DLD1 (cell line): Measurements from ENCODE around the gene SPTSSA.

Experiments used
- in situ Hi-C: cut with HindIII; loops from 2 replicates; pipeline ENCODE4 v1.10.0; 2017; ENCODE audit warnings: low sequenced_read_pairs

Gene SPTSSA

DNA sequence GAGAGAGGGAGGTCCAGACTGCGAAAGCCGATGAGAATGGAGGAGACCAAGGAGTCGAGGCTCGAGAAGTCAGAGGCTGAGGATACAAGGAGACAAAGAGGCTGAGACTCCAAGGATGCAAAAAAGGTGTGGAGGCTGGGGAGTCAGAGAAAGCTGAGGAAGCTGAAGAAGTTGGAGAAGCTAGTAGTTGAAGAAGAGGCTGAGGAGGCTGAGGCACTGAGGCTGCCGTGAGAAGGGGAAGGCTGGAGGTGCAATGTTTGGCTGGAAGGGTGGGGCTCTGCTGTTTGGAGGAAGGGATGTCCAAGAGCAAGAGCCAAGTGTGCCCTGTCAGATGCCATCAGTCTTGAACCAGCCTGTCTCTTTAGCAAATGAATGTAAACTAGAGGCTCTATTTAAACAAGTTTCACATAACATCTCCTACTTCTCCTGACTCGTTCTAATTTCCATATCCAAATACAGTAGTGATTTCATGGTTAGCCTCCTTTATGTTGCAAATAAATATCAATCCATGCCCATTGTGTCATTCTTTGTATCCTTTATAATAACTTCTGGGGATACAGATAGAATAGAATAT lies 10.8 kb upstream of the SPTSSA start:
- in situ Hi-C loops = no loop called here

DNA sequence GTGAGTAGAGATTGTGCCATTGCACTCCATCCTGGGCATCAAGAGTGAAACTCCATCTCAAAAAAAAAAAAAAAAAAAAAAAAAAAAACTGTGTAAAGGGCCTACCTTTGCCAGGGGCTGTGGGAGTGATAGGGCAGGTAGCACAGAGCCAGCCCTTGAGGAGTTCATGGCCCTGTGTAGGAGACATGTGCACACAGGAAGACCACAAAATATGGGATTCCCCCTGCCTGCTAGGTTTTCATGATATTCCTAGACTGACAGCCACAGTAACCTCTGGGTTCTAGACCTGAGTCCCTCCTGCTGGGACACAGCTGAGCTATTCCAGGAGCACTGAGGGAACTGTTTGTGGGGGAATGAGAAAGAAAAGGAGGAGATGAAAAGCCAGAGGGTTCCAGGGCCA lies 8.3 kb upstream of the SPTSSA start:
- in situ Hi-C loops = no loop called here

DNA sequence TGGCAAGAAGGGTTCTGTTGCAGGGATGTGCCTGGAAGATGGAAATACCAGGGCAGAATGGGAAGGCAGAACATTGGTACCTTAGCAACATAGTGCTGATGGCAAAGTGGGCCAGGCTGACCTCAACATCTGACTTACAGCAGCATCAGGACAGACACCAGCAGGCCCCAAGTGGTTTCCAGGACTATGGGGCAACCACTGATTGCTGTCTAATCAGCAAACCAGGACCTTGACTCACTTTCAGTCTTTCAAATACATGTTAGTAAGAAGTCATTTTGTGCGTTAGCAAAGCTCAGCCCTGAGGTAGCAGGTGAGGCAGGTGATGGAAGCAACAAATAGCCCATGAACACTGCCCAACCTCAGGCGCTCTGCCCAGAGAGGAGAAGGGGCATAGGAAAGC lies 4.7 kb upstream of the SPTSSA start:
- in situ Hi-C loops = no loop called here

DNA sequence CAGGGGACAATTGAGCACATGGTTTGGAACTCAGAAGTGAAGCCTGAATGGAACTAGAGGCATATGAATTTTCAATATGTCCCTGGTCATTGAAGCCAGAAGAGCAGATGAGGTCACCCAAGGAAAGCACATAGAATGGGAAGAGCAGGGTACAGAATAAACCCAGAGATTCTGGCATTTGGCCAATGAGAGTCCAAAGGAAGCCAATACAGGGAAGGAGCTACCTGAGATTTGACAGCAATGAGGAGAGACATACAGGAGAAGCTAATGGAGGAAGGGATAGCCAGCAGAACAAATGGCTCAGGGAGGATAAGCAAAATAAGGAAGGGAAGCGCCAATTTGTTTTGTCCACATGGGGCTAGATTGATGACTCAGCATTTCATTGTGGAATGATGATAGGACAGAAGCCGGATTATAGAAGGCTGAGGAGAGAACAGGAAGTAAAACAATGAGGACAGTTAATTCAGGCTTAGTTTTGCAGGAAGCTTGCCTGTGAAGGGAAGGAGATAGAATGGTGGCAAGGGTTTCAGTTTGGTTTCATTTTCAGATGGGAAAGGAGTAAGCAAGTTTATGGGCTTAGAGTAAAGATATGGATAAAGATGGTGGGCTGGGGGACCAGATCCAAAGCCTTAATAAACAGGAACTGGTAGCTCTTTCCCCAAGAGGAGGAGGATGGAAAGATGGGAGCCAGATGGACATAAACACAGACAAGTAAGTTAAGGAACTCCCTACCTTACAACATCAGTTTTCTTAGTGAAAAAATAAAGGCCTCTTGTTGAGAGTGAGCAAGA lies 3.2 kb upstream of the SPTSSA start:
- in situ Hi-C loops = no loop called here

DNA sequence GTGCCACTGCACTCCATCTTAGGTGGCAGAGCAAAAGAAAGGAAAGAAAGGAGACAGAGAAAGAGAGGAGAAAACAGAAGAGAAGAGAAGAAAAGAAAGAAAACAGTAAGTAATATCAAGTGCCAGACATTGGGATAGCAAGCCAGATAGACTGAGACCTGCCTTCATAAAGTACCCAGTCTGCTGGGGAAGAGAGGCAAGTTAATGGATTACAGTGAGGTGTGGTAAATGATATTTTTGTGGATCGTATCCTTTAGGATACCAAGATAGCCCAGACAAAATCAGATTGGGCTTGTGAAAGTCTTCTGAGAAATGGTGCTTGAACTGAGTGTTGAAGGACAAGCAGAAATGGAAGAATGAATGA lies 1.5 kb upstream of the SPTSSA start:
- in situ Hi-C loops = no loop called here

DNA sequence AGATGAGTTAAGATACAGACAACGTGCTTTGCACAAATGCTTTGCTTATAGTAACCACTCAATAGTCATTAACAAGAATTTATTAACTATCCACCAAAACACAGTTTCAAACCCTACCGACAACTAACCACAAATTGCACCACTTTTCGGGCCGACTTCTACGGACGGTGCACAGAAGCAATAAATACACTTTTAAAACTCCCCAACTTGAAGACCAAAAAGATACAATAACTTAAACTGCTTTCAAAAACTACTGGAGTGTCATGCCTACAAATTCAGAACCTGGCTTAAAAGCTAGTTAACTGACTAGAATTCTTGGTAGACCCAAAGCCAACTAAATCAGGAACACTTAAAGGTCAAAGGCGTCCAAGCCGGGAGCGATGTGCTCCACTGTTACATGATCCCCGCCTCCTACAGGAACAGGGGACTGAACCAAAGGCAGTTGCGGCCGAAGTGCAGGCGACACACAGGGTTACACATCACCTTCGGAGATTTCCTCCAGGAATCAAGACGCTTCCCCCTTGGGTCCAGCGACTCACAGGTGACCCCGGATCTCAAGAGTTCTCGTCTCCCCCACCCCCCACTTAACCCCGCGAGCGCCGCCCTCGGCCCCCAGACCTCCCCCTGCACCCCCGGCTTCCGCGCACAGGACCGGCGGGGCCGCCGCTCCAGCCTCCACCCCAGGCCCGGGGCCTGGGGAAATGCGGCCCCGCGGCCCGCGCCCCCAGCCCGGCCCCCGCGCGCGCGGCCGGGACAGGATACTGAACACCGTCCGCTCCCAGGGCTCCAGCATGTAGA lies 507 bp downstream of the SPTSSA start:
- in situ Hi-C loops = no loop called here

DNA sequence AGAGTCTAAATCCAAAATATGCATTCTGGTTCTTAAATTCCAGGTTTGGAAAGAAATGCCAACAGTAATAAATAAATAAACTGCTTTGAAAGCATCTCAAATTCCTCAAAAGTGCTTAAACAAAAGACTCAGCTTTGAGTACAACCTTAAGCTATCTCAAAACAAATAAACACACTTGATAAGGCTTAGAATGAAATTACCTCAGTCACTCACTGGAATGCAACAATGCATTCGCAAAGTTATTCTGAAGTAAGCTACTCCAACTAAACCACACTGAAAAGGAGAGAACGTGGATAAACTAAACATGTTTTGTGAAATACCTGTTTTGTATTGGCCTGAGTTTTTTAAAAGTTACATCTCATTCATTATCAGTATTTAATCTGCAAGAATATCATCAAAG lies 1.2 kb downstream of the SPTSSA start:
- in situ Hi-C loops = no loop called here

DNA sequence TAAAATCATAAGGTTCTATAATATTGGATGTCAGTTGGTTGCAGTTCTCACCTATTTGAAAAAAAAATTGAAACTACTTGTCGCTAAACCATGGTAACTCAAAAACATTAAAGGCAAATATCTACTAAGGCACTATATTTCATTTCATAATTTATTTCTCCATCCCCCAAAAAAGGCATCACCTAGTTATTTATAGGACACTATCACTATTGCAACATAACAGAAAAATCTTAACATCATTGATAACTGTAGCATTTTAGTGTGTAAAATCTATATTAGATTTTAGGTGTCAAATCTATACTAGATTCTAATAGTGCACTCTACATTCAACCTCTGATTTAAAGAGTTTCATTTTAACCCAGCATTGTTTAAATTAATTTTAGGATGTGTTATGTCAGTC lies 1.7 kb downstream of the SPTSSA start:
- in situ Hi-C loops = no loop called here

DNA sequence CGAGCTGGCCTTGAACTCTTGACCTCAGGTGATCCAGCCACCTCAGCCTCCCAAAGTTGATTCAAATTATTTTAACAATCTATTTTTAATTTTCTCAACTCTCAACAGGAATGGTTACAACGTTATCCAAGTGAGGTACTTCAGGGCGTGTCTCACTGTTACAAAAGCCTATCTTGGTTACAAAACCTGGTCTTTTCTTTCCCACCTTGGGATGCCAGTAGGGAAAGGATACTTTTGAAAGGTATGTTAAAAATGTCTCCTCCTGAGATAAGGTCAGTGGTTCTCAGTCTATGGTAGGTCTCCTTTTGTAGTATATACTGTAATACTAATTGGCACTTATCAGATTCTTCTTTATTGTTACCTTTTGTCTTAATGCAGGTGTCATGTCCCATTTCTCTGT lies 4.9 kb downstream of the SPTSSA start:
- in situ Hi-C loops = no loop called here

DNA sequence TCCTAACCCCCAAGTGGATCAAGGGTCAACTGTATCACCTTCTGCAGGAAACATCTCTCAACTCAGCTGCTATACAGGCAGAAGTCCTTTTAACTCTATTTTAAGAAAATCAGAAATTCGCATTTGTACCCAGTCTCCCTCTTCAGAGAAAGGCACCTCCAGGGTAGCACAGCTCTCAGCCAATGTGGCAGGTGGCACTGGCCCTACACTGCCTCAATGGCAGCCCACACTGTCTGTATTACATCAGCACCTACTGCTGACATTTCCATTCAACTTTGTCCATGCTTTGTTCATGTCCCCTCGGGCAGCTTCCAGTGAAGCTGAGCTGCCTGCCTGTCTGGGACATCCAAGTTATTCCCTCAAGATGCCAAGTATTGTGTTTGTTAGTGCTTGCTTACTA lies 8.8 kb downstream of the SPTSSA start:
- in situ Hi-C loops = no loop called here

DNA sequence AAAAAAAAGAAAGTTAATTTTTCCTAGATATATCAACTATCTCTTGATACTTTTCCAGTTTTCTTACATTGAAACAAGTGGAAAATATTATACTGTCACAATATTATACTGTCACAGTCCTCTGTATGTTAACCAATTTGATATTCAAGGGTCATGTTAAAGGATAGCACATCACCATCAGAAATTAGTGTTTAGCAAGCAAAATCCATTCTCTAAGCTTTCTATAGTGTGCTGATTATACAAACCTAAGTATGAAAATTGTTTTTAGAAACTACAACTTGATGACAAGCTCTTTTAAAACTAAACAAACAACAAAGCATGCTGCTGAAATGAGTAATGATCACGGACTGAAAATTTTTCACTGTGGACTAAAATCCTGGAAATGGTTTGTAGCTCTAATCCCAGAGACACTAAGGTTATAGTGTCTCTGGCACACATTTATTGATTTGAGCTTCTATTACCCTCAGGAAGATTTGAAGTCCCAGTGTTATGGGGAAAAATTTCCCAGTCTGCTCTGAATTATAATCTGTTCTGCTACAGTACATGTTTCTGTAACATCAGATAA lies 9.7 kb downstream of the SPTSSA start:
- in situ Hi-C loops = no loop called here

DNA sequence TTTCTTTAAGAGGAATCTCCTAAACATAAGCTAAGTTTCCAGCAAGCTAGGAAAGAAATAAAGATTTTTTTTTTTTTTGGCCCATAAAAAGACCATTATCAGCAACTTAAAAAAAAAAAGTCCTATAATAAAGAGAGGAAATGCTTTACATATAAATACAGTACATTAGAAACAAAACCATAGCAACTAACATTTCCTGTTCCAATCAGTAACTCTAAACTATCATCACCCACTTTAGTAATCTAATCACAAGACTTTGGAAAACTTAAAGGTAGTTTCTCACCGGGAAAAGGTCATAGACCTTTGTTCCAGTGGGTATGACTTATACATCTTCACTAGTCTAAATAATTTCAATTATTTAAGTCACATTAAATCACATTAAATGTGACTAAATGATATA lies 11.1 kb downstream of the SPTSSA start:
- in situ Hi-C loops = no loop called here

DNA sequence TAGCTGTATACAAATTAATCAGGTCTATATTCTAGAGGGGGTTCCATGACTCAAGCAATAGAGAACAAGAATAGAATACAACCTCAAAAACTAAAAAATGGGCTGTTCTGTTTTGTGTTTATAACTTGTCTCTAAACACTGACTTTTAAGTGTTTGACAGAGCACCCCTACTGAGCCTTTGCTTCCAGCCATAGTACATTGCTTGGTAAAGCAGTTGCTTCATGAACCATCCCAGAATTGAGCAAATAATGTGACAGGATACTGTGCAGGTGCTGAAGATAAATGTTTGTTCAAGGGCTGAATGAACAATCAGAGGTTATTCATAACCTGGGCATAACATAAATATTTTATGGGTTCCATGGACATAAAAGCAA lies 11.5 kb downstream of the SPTSSA start:
- in situ Hi-C loops = no loop called here

DNA sequence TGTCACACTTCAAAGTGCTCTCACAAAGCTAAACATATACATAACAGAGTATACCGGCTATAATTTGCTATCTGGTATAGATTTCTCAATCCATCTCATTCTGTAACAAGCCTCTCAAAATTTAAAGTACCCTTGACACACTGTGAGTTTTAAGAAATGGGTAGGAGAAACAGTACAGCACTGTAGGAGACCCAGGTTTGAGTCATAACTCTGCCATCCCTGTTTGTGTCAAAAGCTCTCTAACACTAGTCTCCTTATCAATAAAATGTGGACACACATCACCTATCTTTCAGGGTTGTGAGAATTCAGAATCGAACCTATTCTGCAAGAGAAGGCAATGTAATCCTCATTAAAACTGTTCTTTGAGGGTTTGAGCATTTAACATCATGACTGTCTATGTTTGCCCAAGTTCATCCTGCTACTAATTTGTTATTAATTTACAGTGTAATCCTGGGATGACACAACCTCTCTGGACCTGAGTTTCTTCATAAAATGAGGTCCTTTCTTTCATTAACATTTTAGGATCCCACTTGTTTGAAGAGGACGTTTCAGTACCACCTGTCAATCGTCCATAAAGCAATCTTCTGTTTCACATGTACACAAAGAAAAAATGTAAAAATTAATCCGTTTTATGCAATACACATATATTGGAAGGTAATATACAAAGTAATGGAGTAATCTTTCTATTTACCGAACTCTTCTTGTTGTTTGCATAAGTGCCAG lies 12.1 kb downstream of the SPTSSA start:
- in situ Hi-C loops = no loop called here

DNA sequence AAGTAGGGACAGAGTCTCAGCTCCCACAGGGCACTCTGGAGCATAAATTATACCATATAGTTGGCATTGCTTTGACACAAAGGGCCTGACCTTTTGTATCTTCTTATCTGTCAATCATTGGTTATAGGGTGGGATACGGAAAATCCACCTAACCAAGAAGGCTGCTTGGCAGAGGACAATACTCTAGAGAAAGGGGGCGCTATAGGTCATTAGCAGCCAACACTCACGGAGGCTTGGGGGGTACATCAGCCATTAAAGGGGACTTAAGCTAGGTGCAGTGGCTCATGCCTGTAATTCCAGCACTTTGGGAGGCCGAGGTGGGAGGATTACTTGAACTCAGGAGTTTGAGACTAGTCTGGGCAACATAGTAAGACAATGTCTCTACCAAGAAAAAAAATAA lies 22.9 kb downstream of the SPTSSA start:
- in situ Hi-C loops = no loop called here

DNA sequence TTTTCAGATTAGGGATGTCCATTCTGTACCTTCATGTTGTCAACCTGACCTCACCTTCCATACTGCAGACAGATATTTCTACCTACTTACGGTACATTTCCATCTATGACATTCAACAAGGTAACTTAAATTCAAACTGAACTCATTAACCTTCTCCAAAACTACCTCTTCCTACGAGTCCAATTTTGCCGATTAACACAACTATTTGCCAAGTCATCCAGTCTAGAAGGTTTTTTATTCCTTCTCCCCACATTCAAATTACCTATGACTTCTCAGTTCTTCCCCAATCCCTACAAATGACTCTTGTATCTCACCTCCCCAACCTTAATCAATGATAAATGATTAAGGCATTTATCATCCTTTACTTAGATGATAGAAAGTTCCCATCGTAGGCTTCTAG lies 23.6 kb downstream of the SPTSSA start:
- in situ Hi-C loops = no loop called here

DNA sequence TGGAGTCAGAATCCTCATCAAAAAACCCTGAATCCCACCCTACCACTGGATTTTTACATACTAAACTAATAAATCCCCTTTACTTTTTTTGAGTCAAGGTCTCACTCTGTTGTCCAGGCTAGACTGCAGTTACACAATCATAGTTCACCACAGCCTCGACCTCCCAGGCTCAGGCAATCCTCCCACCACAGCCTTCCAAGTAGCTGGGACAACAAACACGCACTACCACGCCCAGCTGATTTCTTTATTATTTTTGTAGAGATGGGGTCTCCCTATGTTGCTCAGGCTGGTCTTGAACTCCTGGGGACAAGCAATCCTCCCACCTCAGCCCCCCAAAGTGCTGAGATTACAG lies 24.3 kb downstream of the SPTSSA start:
- in situ Hi-C loops = no loop called here

DNA sequence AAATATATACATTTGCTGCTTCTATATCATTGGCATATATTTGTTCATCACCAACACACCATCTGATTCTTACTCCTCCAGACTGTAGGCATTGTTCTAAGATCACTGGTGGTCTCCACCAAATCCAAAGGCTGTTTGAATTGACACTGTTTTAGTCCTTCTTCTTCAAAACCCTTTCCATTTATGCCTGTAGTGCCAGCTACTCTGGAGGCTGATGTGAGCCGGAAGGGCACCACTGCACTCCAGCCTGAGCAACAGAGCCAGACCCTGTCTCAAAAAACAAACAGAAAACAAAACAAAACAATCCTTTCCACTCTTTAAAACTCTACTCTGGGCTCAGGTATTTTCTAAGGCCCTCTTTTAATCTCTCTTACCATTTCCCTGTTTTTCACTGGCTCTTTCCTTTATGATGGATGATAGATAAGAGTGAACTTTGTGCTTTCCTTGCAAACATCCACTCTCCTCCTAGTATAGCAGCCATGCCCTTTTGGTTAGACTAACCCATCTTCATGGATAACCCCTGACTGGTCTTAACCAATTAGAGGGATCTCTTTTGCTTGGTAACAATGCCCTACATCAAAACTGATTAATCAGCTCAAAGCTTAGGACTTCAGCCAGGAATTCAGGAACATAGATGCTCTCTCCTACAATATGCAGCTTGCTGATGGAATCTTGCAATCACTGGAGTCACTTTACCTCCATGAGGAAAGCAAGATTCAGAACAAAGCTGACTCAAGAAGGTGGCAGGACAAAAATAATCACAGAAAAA lies 24.9 kb downstream of the SPTSSA start:
- in situ Hi-C loops = no loop called here

DNA sequence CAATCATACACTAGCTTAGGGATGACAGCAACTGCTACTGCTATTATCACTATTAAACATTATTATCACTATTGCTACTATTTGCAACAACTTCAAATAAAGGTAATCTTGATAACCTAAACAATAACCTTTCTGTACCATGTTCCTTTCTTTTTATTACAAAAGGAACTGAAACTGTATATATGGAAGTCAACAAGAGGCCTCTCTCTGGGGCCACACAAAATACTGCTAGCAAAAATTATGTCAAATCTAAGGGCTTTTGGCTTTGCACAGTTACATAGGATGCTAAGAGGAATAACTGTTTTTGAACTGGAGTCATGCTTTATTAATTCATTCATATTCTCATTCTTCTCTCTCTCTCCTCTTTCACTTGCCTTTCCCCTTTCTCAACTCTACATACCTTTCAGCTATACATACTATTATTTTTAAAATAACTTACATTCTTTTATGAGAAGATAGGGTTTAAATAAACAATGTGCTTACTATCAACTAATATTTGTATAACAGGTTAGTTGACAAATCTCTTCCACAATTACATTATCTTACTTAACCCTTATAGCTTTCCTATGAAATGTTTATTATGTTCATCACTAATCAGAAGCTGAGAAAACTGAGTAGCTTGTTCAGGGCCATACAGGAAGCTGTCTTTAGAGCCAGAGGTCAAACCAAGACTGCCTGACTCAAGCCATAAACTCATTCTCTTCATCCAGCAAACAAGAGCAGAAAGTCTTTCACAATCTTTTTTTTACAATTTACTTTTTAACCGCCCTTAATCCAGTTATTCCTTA lies 25.7 kb downstream of the SPTSSA start:
- in situ Hi-C loops = no loop called here

DNA sequence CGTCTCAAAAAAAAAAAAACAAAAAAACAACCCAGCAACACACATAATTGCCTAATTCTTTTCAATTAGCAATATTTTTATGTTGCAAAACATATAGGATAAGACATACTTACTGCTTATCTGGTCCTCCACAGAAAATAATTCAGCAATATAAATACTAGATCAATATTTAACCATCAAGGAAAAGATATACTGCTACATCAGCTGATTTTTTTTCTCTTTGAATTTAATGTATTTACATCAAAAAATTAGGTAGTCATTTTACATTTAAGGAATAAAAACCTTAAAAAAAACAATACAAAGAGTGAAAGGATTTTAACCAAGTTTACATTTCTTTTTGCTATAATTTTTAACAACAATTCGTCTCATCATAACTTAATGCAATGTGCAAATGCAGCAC lies 28.1 kb downstream of the SPTSSA start:
- in situ Hi-C loops = no loop called here
